MM.1S (cell line): Measurements from ENCODE around the gene SIKE1.
"Not testable (repeated sequence)": the region's sequence is repeated elsewhere in the genome, so short reads cannot be mapped to it uniquely, and the experiment has no call there.

Experiments
- DNase-seq: peaks from one replicate; pipeline ENCODE4 v3.0.0-alpha.2; 2015
- H2AFZ ChIP-seq: fragments of 300-600 bp; sonication (generic); 2 replicates; pipeline ENCODE4 v1.6.0; 2016; ENCODE audit warnings: antibody characterized with exemption, low read length
- H3F3A ChIP-seq: fragments of 300-600 bp; sonication (generic); 2 replicates; pipeline ENCODE4 v1.6.1; 2016; ENCODE audit warnings: mild to moderate bottlenecking, antibody characterized with exemption, low read length, moderate library complexity, mixed read lengths; ENCODE audit not compliant: insufficient read depth
- H3K27ac ChIP-seq: fragments of 300-600 bp; sonication (generic); 2 replicates; pipeline ENCODE4 v1.5.1; 2016; ENCODE audit warnings: mild to moderate bottlenecking, low read length
- H3K27me3 ChIP-seq: fragments of 300-600 bp; sonication (generic); replicated peaks from 2 replicates; pipeline ENCODE4 v1.6.0; 2016; ENCODE audit warnings: low read length; ENCODE audit not compliant: insufficient read depth
- H3K36me3 ChIP-seq: fragments of 300-600 bp; sonication (generic); replicated peaks from 2 replicates; pipeline ENCODE4 v1.6.1; 2016; ENCODE audit warnings: mild to moderate bottlenecking, low read length, mixed read lengths; ENCODE audit not compliant: insufficient read depth
- H3K4me1 ChIP-seq: fragments of 300-600 bp; sonication (generic); 2 replicates; pipeline ENCODE4 v1.6.1; 2016; ENCODE audit warnings: low read length, mixed read lengths
- H3K4me2 ChIP-seq: fragments of 300-600 bp; sonication (generic); 2 replicates; pipeline ENCODE4 v1.6.0; 2016; ENCODE audit warnings: low read depth, low read length
- H3K4me3 ChIP-seq: fragments of 300-600 bp; sonication (generic); 2 replicates; pipeline ENCODE4 v1.5.1; 2016; ENCODE audit warnings: low read length, mixed read lengths
- H3K79me2 ChIP-seq: fragments of 300-600 bp; sonication (generic); 2 replicates; pipeline ENCODE4 v1.6.1; 2016; ENCODE audit warnings: mixed run types, low read length, mixed read lengths
- H3K9ac ChIP-seq: fragments of 300-600 bp; sonication (generic); 2 replicates; pipeline ENCODE4 v1.6.1; 2016; ENCODE audit warnings: low read length, mixed read lengths
- H3K9me2 ChIP-seq: fragments of 300-600 bp; sonication (generic); replicated peaks from 2 replicates; pipeline ENCODE4 v1.6.1; 2016; ENCODE audit warnings: mild to moderate bottlenecking, low read length, mixed read lengths; ENCODE audit not compliant: insufficient read depth
- H3K9me3 ChIP-seq: fragments of 300-600 bp; sonication (generic); replicated peaks from 2 replicates; pipeline ENCODE4 v1.6.1; 2016; ENCODE audit warnings: mild to moderate bottlenecking, low read length, mixed read lengths; ENCODE audit not compliant: insufficient read depth
- H4K20me1 ChIP-seq: fragments of 300-600 bp; sonication (generic); 2 replicates; pipeline ENCODE4 v1.6.1; 2016; ENCODE audit warnings: mild to moderate bottlenecking, low read length, moderate library complexity, mixed read lengths; ENCODE audit not compliant: insufficient read depth
- EZH2 ChIP-seq: fragments of 300-600 bp; sonication (generic); optimal IDR thresholded peaks from 2 replicates; pipeline ENCODE3; 2017; ENCODE audit warnings: low read depth, mild to moderate bottlenecking, antibody characterized with exemption, low read length, mixed read lengths
- EZH2phosphoT487 ChIP-seq: fragments of 300-600 bp; sonication (generic); IDR thresholded peaks from 2 replicates; pipeline ENCODE4 v1.6.1; 2018; ENCODE audit warnings: antibody characterized with exemption, low read length
- TF ChIP-seq, protein P1 (sequence below): fragments of 300-600 bp; sonication (generic); IDR thresholded peaks from 2 replicates; pipeline ENCODE4 v1.5.1; 2016; ENCODE audit warnings: antibody characterized with exemption, low read length, mixed read lengths

The SIKE1 gene

DNA sequence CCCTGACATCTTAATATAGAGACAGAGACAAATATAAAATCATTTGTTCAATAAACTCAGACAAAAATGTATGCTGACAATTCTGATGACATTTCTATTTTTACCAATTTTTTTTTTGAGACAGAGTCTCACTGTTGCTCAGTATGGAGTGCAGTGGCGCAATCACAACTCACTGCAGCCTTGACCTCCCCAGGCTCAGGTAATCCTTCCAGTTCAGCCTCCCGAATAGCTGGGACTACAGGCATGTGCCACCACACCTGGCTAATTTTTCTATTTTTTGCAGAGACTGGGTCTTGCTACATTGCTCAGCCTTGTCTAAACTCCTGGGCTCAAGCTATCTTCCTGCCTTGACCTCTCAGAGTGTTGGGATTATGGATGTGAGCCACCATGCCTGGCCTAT, 13.6 kb upstream of the SIKE1 start:
- no peak overlapping the region for H2AFZ ChIP-seq
- DNase-seq: no peak
- H3K4me3 ChIP-seq: no peak overlapping the region
- no peaks in the 10 kb centered on the region for H4K20me1 ChIP-seq
- TF ChIP-seq, protein P1, sequence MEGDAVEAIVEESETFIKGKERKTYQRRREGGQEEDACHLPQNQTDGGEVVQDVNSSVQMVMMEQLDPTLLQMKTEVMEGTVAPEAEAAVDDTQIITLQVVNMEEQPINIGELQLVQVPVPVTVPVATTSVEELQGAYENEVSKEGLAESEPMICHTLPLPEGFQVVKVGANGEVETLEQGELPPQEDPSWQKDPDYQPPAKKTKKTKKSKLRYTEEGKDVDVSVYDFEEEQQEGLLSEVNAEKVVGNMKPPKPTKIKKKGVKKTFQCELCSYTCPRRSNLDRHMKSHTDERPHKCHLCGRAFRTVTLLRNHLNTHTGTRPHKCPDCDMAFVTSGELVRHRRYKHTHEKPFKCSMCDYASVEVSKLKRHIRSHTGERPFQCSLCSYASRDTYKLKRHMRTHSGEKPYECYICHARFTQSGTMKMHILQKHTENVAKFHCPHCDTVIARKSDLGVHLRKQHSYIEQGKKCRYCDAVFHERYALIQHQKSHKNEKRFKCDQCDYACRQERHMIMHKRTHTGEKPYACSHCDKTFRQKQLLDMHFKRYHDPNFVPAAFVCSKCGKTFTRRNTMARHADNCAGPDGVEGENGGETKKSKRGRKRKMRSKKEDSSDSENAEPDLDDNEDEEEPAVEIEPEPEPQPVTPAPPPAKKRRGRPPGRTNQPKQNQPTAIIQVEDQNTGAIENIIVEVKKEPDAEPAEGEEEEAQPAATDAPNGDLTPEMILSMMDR: no peak
- TF ChIP-seq EZH2 (no peak), EZH2phosphoT487 (no peak)
- H3K9me3 ChIP-seq: no peaks in the 10 kb centered on the region
- H3K9ac ChIP-seq: no peak overlapping the region
- no peak overlapping the region for H3K27ac ChIP-seq
- H3K4me1 ChIP-seq: no peaks in the 10 kb centered on the region
- H3K9me2 ChIP-seq: no peaks in the 10 kb centered on the region
- no peaks in the 10 kb centered on the region for H3K79me2 ChIP-seq
- no peaks in the 10 kb centered on the region for H3F3A ChIP-seq
- H3K36me3 ChIP-seq: no peaks in the 10 kb centered on the region
- H3K4me2 ChIP-seq: no peak overlapping the region
- H3K27me3 ChIP-seq: no peaks in the 10 kb centered on the region

DNA sequence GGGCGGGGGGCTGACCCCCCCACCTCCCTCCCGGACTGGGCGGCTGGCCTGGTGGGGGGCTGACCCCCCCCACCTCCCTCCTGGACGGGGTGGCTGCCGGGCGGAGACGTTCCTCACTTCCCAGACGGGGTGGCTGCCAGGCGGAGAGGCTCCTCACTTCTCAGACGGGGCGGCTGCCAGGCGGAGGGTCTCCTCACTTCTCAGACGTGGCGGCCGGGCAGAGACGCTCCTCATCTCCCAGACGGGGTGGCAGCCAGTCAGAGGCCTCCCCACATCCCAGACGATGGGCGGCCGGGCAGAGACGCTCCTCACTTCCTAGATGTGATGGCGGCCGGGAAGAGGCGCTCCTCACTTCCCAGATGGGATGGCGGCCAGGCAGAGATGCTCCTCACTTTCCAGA, 10.1 kb upstream of the SIKE1 start:
- H3K9ac ChIP-seq, H3K9me3 ChIP-seq: not testable (repeated sequence)

DNA sequence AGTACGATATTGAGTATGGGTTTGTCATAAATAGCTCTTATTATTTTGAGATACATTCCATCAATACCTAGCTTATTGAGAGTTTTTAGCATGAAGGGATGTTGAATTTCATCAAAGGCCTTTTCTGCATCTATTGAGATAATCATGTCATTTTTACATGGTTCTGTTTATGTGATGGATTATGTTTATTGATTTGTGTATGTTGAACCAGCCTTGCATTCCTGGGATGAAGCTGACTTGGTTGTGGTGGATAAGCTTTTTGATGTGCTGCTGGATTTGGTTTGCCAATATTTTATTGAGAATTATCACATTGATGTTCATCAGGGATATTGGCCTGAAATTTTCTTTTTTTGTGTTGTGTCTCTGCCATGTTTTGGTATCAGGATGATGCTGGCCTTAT, 6.0 kb upstream of the SIKE1 start:
- not testable (repeated sequence) for H3K4me1 ChIP-seq, DNase-seq, H3F3A ChIP-seq, H3K27ac ChIP-seq, H2AFZ ChIP-seq, H3K36me3 ChIP-seq, H3K9me2 ChIP-seq, H3K9ac ChIP-seq, H3K9me3 ChIP-seq, H3K27me3 ChIP-seq, H3K4me3 ChIP-seq, H3K79me2 ChIP-seq, H3K4me2 ChIP-seq, H4K20me1 ChIP-seq

More for the DNA sequence above, 10.1 kb upstream of the SIKE1 start:
- not testable (repeated sequence) for H3K4me1 ChIP-seq, DNase-seq, H3K27me3 ChIP-seq, H3K9me2 ChIP-seq, H3F3A ChIP-seq, H3K79me2 ChIP-seq, H4K20me1 ChIP-seq, H3K36me3 ChIP-seq, H2AFZ ChIP-seq, H3K4me2 ChIP-seq, H3K27ac ChIP-seq, H3K4me3 ChIP-seq

DNA sequence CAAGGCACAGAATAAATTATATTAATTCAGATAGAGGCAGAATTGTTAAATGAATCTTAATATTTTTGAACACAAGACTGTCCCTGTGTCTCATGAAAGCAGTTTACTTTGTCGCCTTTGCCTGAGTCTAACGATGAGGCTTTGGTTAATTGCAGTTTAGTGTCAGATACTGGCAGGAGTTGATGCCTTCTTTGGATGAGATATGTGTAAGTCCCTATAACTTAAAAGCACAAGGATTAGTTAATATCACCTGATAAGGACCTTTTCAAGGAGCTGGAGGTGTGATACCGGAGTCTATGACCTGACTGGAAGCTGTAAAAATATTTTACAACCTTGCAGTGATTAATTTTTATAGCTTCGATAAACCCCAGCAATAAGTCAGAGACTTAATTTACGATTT, 2.0 kb upstream of the SIKE1 start:
- Histone ChIP-seq H3K27ac (no peak overlapping the region), H3K9ac (no peak overlapping the region), H3K9me2 (no peaks in the 10 kb centered on the region), H3K27me3 (no peaks in the 10 kb centered on the region), H3K36me3 (no peaks in the 10 kb centered on the region), H3K9me3 (no peaks in the 10 kb centered on the region), H2AFZ (no peak overlapping the region), H3K4me1 (peaks cover 6% of the 10 kb centered on the region; the same call in 1 of the 2 replicates), H3F3A (peaks cover 5% of the 10 kb centered on the region; the same call in 1 of the 2 replicates), H3K79me2 (peaks cover 20% of the 10 kb centered on the region), H3K4me3 (no peak overlapping the region), H3K4me2 (no peak overlapping the region), H4K20me1 (no peaks in the 10 kb centered on the region)
- no peak for DNase-seq
- no peak for TF ChIP-seq EZH2phosphoT487
- TF ChIP-seq, protein P1: no peak
- TF ChIP-seq EZH2: no peak
